ENCODE data around the gene RAB27B. TPM values are rescaled to one million over a fixed set of nuclear protein-coding genes. Genes with fewer than 3 reads are reported as not detected.

Gene RAB27B
- total RNA-seq, 1 experiment from 2014 or later, result 9.9 TPM

DNA sequence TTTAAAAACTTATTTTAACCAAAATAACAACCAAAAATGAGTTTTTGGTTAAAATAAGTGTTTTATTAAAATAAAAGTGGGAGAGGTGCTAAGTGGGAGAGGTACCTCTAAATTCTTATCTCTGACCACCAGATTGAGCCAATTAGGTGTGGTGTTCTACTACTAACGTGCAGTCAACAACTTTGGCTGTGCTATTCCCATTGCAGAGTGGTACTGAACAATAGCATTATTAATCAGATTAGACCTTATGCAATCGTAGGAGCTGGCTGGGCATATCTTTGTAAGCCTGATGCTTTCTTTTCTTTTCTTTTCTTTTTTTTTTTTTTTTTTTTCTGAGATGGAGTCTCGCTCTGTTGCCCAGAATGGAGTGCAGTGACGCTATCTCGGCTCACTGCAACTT, 38.9 kb downstream of the RAB27B start:
- POLR2A ChIA-PET (ENCODE audit: unreplicated experiment), result no interaction called here

DNA sequence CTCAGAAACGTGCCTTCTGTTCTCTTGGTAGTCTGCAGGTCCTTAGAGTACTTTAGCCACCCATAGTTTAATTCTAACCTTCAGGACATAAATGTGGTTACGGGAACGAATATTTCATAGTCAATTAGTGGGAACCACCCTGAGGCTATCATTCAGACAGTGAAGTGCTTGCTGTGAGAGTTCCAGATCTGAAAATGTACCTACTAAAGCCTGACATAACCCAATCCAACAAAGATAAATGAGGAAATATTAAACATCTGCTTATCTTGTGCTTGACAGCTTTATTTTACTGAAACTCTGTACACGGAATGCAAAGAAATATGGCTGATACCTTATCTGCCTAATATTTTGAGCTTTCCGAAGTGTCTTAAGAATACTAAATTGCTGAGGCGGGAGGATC, 43.0 kb downstream of the RAB27B start:
- no peaks in the 10 kb centered on the region for H3K9me2 ChIP-seq (ENCODE audit: insufficient read depth)
- ChIA-PET POLR2A (ENCODE audit: unreplicated experiment) (no interaction called here), CTCF (no interaction called here)
- H3K27ac ChIP-seq, result no peak overlapping the region
- no peak overlapping the region for H3K4me3 ChIP-seq
- H3K79me2 ChIP-seq (ENCODE audit: low read depth), result 0 out of 2 replicates have a peak, but pooled peaks cover 5% of the 10 kb centered on the region
- H2AFZ ChIP-seq, result no peak overlapping the region
- no peak for TF ChIP-seq EZH2 (IDR thresholded peaks at IDR 0.05; ENCODE audit: low read depth)
- TF ChIP-seq, protein P1, sequence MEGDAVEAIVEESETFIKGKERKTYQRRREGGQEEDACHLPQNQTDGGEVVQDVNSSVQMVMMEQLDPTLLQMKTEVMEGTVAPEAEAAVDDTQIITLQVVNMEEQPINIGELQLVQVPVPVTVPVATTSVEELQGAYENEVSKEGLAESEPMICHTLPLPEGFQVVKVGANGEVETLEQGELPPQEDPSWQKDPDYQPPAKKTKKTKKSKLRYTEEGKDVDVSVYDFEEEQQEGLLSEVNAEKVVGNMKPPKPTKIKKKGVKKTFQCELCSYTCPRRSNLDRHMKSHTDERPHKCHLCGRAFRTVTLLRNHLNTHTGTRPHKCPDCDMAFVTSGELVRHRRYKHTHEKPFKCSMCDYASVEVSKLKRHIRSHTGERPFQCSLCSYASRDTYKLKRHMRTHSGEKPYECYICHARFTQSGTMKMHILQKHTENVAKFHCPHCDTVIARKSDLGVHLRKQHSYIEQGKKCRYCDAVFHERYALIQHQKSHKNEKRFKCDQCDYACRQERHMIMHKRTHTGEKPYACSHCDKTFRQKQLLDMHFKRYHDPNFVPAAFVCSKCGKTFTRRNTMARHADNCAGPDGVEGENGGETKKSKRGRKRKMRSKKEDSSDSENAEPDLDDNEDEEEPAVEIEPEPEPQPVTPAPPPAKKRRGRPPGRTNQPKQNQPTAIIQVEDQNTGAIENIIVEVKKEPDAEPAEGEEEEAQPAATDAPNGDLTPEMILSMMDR (conservative IDR thresholded peaks at IDR 0.05), result no peak
- no peaks in the 10 kb centered on the region for H3K4me1 ChIP-seq (replicated peaks; ENCODE audit: insufficient read depth)
- no peaks in the 10 kb centered on the region; the same call in 1 of the 2 replicates for H3K9me3 ChIP-seq (ENCODE audit: insufficient read depth, low read depth)
- H3K36me3 ChIP-seq (ENCODE audit: low read depth), result peaks cover 7% of the 10 kb centered on the region; the same call in 1 of the 2 replicates
- no peak for DNase-seq
- H4K20me1 ChIP-seq (ENCODE audit: insufficient read depth), result no peaks in the 10 kb centered on the region
- H3F3A ChIP-seq (ENCODE audit: insufficient read depth, low read depth), result no peaks in the 10 kb centered on the region
- BruUV-seq (replicated peaks), result no TSS peak
- intact Hi-C loops (cut with micrococcal nuclease; ENCODE audit: unreplicated experiment), result no loop called here
- no peak overlapping the region for H3K4me2 ChIP-seq
- no peaks in the 10 kb centered on the region for H3K27me3 ChIP-seq (ENCODE audit: insufficient read depth, low read depth)

More for the DNA sequence above, 38.9 kb downstream of the RAB27B start:
- Histone ChIP-seq H3K4me2 (no peak overlapping the region), H3K27me3 (ENCODE audit: insufficient read depth, low read depth) (no peaks in the 10 kb centered on the region), H3K79me2 (ENCODE audit: low read depth) (peaks cover 22% of the 10 kb centered on the region), H3K4me3 (no peak overlapping the region), H3K9me2 (ENCODE audit: insufficient read depth) (no peaks in the 10 kb centered on the region), H3K27ac (no peak overlapping the region), H4K20me1 (ENCODE audit: insufficient read depth) (no peaks in the 10 kb centered on the region), H2AFZ (no peak overlapping the region), H3K36me3 (ENCODE audit: low read depth) (peaks cover 7% of the 10 kb centered on the region; the same call in 1 of the 2 replicates), H3K9me3 (ENCODE audit: insufficient read depth, low read depth) (no peaks in the 10 kb centered on the region), H3F3A (ENCODE audit: insufficient read depth, low read depth) (no peaks in the 10 kb centered on the region), H3K4me1 (replicated peaks; ENCODE audit: insufficient read depth) (no peaks in the 10 kb centered on the region)
- intact Hi-C loops (cut with micrococcal nuclease; ENCODE audit: unreplicated experiment), result no loop called here
- DNase-seq, result no peak
- TF ChIP-seq, protein P1 (conservative IDR thresholded peaks at IDR 0.05), result no peak
- TF ChIP-seq EZH2 (IDR thresholded peaks at IDR 0.05; ENCODE audit: low read depth), result no peak
- CTCF ChIA-PET, result no interaction called here
- no TSS peak for BruUV-seq (replicated peaks)

DNA sequence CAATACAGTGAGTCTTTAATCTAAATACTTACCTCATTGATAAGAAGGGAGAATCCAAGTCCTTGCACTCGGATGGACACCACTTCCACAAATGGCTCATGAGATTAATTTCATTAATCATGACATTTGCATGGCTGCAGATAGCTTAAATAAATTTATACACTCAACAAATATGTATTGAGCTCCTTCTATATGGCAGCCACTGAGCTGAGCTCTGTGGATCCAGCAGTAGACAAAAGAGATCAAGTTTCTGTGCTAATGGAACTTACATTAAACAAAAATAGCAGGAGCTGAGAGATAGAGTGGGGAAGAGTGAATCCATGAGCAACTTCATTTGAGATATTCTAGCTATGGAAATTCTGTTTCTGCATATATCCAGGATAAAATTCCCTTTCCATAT, 44.4 kb downstream of the RAB27B start:
- DNase-seq, result no peak

More for the DNA sequence above, 44.4 kb downstream of the RAB27B start:
- H3K9me2 ChIP-seq (ENCODE audit: insufficient read depth), result no peaks in the 10 kb centered on the region
- ChIA-PET POLR2A (ENCODE audit: unreplicated experiment) (no interaction called here), CTCF (interaction anchor here (0.9 kb wide), 1 partner anchor 202 kb away, joined by 4 read pairs; no protein-coding TSS in a partner anchor)
- BruUV-seq (replicated peaks), result no TSS peak
- no peak overlapping the region for H3K4me3 ChIP-seq
- no peaks in the 10 kb centered on the region for H3K4me1 ChIP-seq (replicated peaks; ENCODE audit: insufficient read depth)
- no peaks in the 10 kb centered on the region for H3K27me3 ChIP-seq (ENCODE audit: insufficient read depth, low read depth)
- no peak overlapping the region for H3K27ac ChIP-seq
- TF ChIP-seq, protein P1 (conservative IDR thresholded peaks at IDR 0.05), result no peak
- no peak for TF ChIP-seq EZH2 (IDR thresholded peaks at IDR 0.05; ENCODE audit: low read depth)
- no peaks in the 10 kb centered on the region; the same call in 1 of the 2 replicates for H3K9me3 ChIP-seq (ENCODE audit: insufficient read depth, low read depth)
- H2AFZ ChIP-seq, result no peak overlapping the region
- H3K36me3 ChIP-seq (ENCODE audit: low read depth), result peaks cover 4% of the 10 kb centered on the region
- no peak overlapping the region for H3K4me2 ChIP-seq
- no peaks in the 10 kb centered on the region for H3K79me2 ChIP-seq (ENCODE audit: low read depth)
- H4K20me1 ChIP-seq (ENCODE audit: insufficient read depth), result no peaks in the 10 kb centered on the region
- intact Hi-C loops (cut with micrococcal nuclease; ENCODE audit: unreplicated experiment), result no loop called here
- no peaks in the 10 kb centered on the region for H3F3A ChIP-seq (ENCODE audit: insufficient read depth, low read depth)

All from PC-9 (cell line).